Psoas muscle (tissue), 8 donors: ENCODE data around the gene TMEM147. TPM values are rescaled to one million over a fixed set of nuclear protein-coding genes. Genes with fewer than 3 reads are reported as not detected.

Experiments used
- ATAC-seq, 4 donors: fragments of 200-7000 bp; cut with Tn5 transposase; one replicate each; pipeline ENCODE4 v1.9.1; 2020; ENCODE audit warnings: moderate library complexity in 3 of 4, mild to moderate bottlenecking in 2 of 4
- DNase-seq, 2 donors: peaks; one replicate each; pipeline ENCODE4 v3.0.0-alpha.2; 2020
- H3K27ac ChIP-seq: fragments of 200-600 bp; one replicate; pipeline ENCODE4 v1.8.0; 2022
- H3K27me3 ChIP-seq, 3 donors: fragments of 200-600 bp in 1 of 3; one replicate each; pipeline versions ENCODE4 v1.6.1 to v1.8.0; 2013 to 2022; ENCODE audit warnings: low read length in 2 of 3, mild to moderate bottlenecking in 2 of 3, moderate library complexity in 1 of 3; ENCODE audit not compliant: insufficient read depth in 3 of 3
- H3K36me3 ChIP-seq, 2 donors: fragments of 200-600 bp in 1 of 2; one replicate each; pipeline versions ENCODE4 v1.6.1 to v1.8.0; 2013 to 2022; ENCODE audit warnings: low read depth in 1 of 2, mild to moderate bottlenecking in 1 of 2, moderate library complexity in 1 of 2; ENCODE audit not compliant: insufficient read depth in 1 of 2
- H3K4me1 ChIP-seq: fragments of 200-600 bp; one replicate; pipeline ENCODE4 v1.8.0; 2022
- H3K4me3 ChIP-seq: fragments of 200-600 bp; one replicate; pipeline ENCODE4 v1.8.0; 2022; ENCODE audit warnings: mild to moderate bottlenecking
- H3K9me3 ChIP-seq: fragments of 200-600 bp; one replicate; pipeline ENCODE4 v1.8.0; 2022
- WGBS, 3 donors: extraction: QIAGEN DNeasy Blood & Tissue Kit; methylation state at CpG; one replicate each; pipeline versions ENCODE4 v1.1.6 to v1.1.7; 2013; 5-methylcytosine and 5-hydroxymethylcytosine counted together
- intact Hi-C, 2 donors: fragments of 100-400 bp; cut with DNase I; formaldehyde crosslinking; loops; one replicate each; pipeline versions ENCODE4 v1.11.0 to v1.14.2; 2022
- polyA plus RNA-seq, 3 donors: library from polyadenylated mRNA; stranded (reverse); fragments of 200-250 nt; gene quantifications; one replicate each; pipeline ENCODE4 v1.2.3, GENCODE V29; 2013
- total RNA-seq, 4 donors: library from RNA; stranded (reverse); fragmentation: NEBNext Ultra II Directional in 2 of 4; extraction: Animal tissue kit (Norgen Biotek cat#: 25700) in 2 of 4; gene quantifications; one replicate each; pipeline versions ENCODE4 v1.2.1 to v1.2.4, GENCODE V29; 2021 to 2023
- TF ChIP-seq, protein P1 (sequence below): fragments of 200-600 bp; IDR thresholded peaks from one replicate; pipeline ENCODE4 v1.8.0; 2022; ENCODE audit warnings: antibody characterized with exemption
- donor health status: healthy with polysubstance abuse.
- donor health status: DM: no; HTN: no; CAD: no; lungs with moderate emphysema.
- donor health status: Bipolar disorder and iron deficiency.
- donor health status: healthy.
- donor health status: DM: yes; HTN: yes; CAD: no.
- donor health status: DM: no; HTN: no; CAD: no.
- donor health status: DM: no; HTN: no; CAD: no.
- donor health status: DM: yes; HTN: yes; CAD: no.

Gene TMEM147
- total and polyA plus RNA-seq, 7 donors: 77.1 to 245 (median 103) TPM

DNA sequence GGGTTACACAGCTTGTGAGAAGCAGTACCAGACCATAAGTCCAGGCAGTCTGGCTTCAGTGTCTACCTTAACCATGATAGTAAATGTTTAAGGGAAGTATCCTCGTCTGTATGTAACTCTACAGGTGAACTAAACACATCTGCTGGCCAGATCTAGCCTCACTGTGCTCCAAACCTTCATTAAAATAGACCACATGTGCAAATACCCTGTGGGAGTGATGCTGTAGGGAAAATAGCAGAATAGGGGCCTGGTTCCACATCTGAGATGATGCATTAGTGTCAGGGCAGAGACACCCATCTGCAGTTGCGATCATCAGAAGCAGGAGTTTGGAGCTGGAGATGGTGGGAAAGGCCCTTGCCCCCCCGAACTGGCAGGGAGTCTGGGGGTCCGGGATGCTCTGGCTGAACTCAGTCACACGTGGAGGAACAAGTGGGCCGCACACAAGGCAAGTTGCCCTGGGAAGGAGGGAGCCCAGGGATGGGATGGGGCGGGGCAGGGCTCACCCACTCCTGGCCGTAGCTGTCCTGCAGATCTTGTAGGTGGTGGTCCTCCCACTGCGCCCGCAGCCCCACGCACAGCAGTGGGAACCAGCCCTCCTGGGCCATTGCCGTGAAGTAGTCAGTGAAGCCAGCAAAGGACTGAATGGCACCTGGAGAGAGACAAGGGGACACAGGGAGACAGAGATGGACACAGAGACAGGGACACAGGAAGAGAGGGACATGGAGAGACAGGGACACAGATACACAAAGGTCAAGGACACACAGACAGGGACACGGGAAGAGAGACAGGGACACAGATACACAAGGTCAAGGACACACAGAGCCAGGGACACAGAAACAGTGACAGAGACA lies 7.3 kb downstream of the TMEM147 start:
- DNase-seq: no peak
- no peak for ATAC-seq
- intact Hi-C loops: no loop called here
- Histone ChIP-seq H3K4me3 (no peak overlapping the region), H3K4me1 (no peaks in the 10 kb centered on the region), H3K36me3 (peaks cover 0 to 6% of the 10 kb centered on the region in 2 donors), H3K27ac (no peak overlapping the region), H3K27me3 (no peaks in the 10 kb centered on the region), H3K9me3 (no peaks in the 10 kb centered on the region)
- WGBS, 3 donors: 65 to 73% (median 65%) methylated on average over 13 of the region's 13 CpGs
- TF ChIP-seq, protein P1, sequence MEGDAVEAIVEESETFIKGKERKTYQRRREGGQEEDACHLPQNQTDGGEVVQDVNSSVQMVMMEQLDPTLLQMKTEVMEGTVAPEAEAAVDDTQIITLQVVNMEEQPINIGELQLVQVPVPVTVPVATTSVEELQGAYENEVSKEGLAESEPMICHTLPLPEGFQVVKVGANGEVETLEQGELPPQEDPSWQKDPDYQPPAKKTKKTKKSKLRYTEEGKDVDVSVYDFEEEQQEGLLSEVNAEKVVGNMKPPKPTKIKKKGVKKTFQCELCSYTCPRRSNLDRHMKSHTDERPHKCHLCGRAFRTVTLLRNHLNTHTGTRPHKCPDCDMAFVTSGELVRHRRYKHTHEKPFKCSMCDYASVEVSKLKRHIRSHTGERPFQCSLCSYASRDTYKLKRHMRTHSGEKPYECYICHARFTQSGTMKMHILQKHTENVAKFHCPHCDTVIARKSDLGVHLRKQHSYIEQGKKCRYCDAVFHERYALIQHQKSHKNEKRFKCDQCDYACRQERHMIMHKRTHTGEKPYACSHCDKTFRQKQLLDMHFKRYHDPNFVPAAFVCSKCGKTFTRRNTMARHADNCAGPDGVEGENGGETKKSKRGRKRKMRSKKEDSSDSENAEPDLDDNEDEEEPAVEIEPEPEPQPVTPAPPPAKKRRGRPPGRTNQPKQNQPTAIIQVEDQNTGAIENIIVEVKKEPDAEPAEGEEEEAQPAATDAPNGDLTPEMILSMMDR: no peak

DNA sequence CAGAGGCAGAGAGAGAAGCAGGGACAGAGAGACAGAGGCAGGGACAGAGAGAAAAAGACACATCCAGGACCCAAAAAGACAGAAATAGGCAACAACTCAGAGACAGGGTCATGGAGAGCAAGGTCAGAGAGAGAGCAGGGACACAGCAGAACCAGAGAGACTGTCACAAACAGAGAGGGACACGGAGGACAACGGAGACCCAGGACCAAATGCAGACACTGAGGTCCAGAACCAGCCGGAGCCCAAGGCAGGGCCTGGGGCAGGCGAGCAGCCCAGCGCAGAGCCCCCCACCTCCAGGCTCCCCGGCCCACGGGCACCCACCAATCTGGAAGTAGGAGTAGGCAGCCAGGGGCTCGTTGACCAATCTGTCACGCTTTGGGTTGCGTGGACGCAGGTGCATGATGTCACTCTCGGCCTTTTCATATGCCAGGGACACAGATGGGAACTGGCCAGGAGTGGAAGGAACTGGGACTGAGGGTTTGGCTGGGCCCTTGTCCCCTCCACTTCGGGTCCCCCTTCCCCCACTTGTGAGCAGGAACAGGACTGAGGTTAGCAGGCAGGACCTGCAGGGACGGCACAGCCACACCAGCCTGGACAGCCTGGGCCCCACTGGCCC lies 8.1 kb downstream of the TMEM147 start:
- intact Hi-C loops: no loop called here
- H3K27ac ChIP-seq: no peak overlapping the region
- no peaks in the 10 kb centered on the region for H3K4me1 ChIP-seq
- H3K36me3 ChIP-seq: no peaks in the 10 kb centered on the region
- DNase-seq (no peak), ATAC-seq (no peak)
- peaks cover 0 to 6% (median 5%) of the 10 kb centered on the region in 3 donors for H3K27me3 ChIP-seq
- H3K9me3 ChIP-seq: no peaks in the 10 kb centered on the region
- H3K4me3 ChIP-seq: no peak overlapping the region
- WGBS, 3 donors: 52 to 57% (median 53%) methylated on average over 11 to 14 of the region's 14 CpGs
- TF ChIP-seq, protein P1: no peak

DNA sequence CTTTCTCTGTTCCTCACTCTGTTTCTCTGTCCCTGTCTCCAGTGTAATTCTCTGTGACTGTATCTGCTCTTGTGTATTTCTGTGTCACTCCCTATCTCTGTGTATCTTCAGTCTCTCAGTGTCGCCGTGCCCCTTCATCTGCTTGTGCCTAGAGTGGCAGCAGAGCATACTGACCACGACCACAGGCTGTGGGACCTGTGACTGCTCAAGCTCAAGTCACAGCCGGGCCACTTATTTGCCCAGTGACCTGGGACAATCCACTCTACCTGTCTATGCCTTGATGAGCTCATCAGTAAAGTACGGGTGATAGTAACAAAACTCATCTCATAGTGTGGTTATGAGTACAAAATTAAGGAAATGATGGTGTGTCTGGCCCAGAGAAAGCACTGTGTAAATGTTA lies 8.7 kb downstream of the TMEM147 start:
- H3K4me3 ChIP-seq: no peak overlapping the region
- H3K27me3 ChIP-seq: peaks cover 0 to 12% (median 11%) of the 10 kb centered on the region in 3 donors
- no peak overlapping the region for H3K27ac ChIP-seq
- no peaks in the 10 kb centered on the region for H3K36me3 ChIP-seq
- no peaks in the 10 kb centered on the region for H3K9me3 ChIP-seq
- 66 to 72% (median 71%) methylated on average over 5 of the region's 5 CpGs for WGBS, 3 donors
- DNase-seq: no peak
- no peaks in the 10 kb centered on the region for H3K4me1 ChIP-seq
- TF ChIP-seq, protein P1: no peak
- intact Hi-C loops: no loop called here
- no peak for ATAC-seq

DNA sequence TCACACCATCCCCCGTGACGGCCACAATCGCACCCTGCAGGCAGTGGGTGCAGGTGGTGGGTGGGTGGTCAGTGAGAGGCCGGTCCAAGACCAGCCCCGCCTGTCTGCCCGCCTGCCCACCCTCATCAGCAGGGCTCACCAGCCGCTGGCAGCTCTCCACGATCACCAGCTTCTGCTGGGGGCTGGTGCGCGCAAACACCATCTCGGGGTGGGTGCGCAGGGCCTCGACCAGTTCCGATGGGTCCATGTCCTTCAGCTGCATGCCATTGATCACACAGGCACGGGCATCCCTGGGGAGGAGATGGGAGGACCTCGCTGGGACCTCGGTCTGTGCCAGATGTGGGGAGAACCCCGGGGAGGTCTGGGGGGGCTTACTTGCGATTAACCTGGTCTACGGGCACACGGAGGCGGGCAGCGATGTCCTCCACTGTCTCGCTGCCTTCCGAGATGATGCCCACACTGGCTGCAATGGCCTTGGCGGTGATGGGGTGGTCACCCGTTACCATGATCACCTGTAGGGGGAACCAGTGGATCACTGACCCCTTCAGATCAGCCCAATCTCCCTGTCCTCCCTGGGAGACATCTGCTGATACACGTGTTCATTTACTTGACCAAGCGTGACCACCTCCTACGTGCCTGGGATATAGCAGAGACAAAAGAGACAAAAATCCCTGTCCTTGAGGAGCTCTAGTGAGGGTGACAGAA lies 10.0 kb downstream of the TMEM147 start:
- Histone ChIP-seq H3K9me3 (no peaks in the 10 kb centered on the region), H3K4me3 (no peak overlapping the region), H3K4me1 (no peaks in the 10 kb centered on the region), H3K27ac (no peak overlapping the region), H3K27me3 (peaks cover 0 to 25% (median 19%) of the 10 kb centered on the region in 3 donors), H3K36me3 (no peaks in the 10 kb centered on the region)
- WGBS, 3 donors: 58 to 61% (median 61%) methylated on average over 30 of the region's 30 CpGs
- intact Hi-C loops: no loop called here
- ATAC-seq: no peak
- no peak for DNase-seq
- TF ChIP-seq, protein P1: no peak
